Thyroid gland (tissue), 4 donors: ENCODE measurements around the gene SEC14L5. TPM values are rescaled to one million over a fixed set of nuclear protein-coding genes. Genes with fewer than 3 reads are reported as not detected.

Source experiments
- DNase-seq, 2 donors: peaks; one replicate each; pipeline ENCODE4 v3.0.0-alpha.2; 2019
- H3K27ac ChIP-seq, 3 donors: fragments of 200-600 bp; sonication (generic); 1 replicate in 2 of 3; 2 replicates in 1 of 3; pipeline ENCODE4 v1.5.1; 2016 to 2019; ENCODE audit warnings: mild to moderate bottlenecking in 1 of 3, moderate library complexity in 1 of 3
- H3K27me3 ChIP-seq: fragments of 200-600 bp; sonication (generic); one replicate; pipeline ENCODE4 v1.5.1; 2019
- H3K36me3 ChIP-seq, 2 donors: fragments of 200-600 bp; sonication (generic); one replicate each; pipeline ENCODE4 v1.5.1; 2016 to 2019
- H3K4me1 ChIP-seq, 2 donors: fragments of 200-600 bp; sonication (generic); one replicate each; pipeline ENCODE4 v1.5.1; 2017 to 2019
- H3K4me3 ChIP-seq, 3 donors: fragments of 200-600 bp; sonication (generic); replicated peaks in 1 of 3; 1 replicate in 2 of 3; 2 replicates in 1 of 3; pipeline ENCODE4 v1.5.1; 2016; ENCODE audit warnings: mild to moderate bottlenecking in 1 of 3
- H3K9me3 ChIP-seq: fragments of 200-600 bp; sonication (generic); one replicate; pipeline ENCODE4 v1.5.1; 2017
- CTCF ChIP-seq, 6 experiments: fragments of 200-600 bp in 3 of 6; fragments of 450-650 bp in 3 of 6; sonication (generic) in 3 of 6; IDR thresholded peaks; one replicate each; pipeline ENCODE4 v1.5.1; 2016 to 2019; ENCODE audit warnings: antibody characterized with exemption in 6 of 6, mild to moderate bottlenecking in 2 of 6, inconsistent platforms in 1 of 6, moderate library complexity in 1 of 6
- POLR2A ChIP-seq, 2 donors: fragments of 450-650 bp; IDR thresholded peaks; one replicate each; pipeline ENCODE4 v1.6.1; 2017; ENCODE audit warnings: antibody characterized with exemption in 2 of 2, mild to moderate bottlenecking in 2 of 2, moderate library complexity in 1 of 2
- WGBS, 2 donors: methylation state at CpG; one replicate each; pipeline ENCODE4 v1.1.5; 2017; 5-methylcytosine and 5-hydroxymethylcytosine counted together
- intact Hi-C: fragments of 100-400 bp; cut with DNase I; formaldehyde crosslinking; loops from one replicate; pipeline ENCODE4 v1.15.1; 2023
- total RNA-seq, 4 donors: library from RNA; depleted of rRNA; stranded (reverse); fragments of >200 nt; gene quantifications; one replicate each; pipeline ENCODE4 v1.2.3, GENCODE V29; 2016

Gene SEC14L5
- total RNA-seq, 4 donors from 2014 or later, result 0.11 to 0.33 (median 0.21) TPM

- WGBS, 2 donors, result 75 to 90% methylated on average over 2 of the region's 2 CpGs
- Histone ChIP-seq H3K4me1 (no peaks in the 10 kb centered on the region), H3K36me3 (no peaks in the 10 kb centered on the region), H3K27ac (no peak overlapping the region), H3K9me3 (no peaks in the 10 kb centered on the region), H3K4me3 (no peak overlapping the region), H3K27me3 (no peaks in the 10 kb centered on the region)
- no peak for DNase-seq
- no peak for TF ChIP-seq CTCF (IDR thresholded peaks at IDR 0.05)
- TF ChIP-seq POLR2A (IDR thresholded peaks at IDR 0.05), result no peak
- intact Hi-C loops, result no loop called here
These were observed 17.9 kb downstream of the SEC14L5 start for GRCh38 chr16:4976079-4976478.

- Histone ChIP-seq H3K9me3 (no peaks in the 10 kb centered on the region), H3K4me3 (no peak overlapping the region), H3K4me1 (no peaks in the 10 kb centered on the region), H3K27ac (no peak overlapping the region), H3K27me3 (no peaks in the 10 kb centered on the region), H3K36me3 (no peaks in the 10 kb centered on the region)
- no peak for DNase-seq
- intact Hi-C loops, result no loop called here
- WGBS, 2 donors, result 86 to 89% methylated on average over 4 to 5 of the region's 5 CpGs
- TF ChIP-seq POLR2A (IDR thresholded peaks at IDR 0.05) (no peak), CTCF (IDR thresholded peaks at IDR 0.05) (no peak)
These were observed 18.5 kb downstream of the SEC14L5 start for GRCh38 chr16:4976611-4977145.

- TF ChIP-seq CTCF (IDR thresholded peaks at IDR 0.05) (no peak), POLR2A (IDR thresholded peaks at IDR 0.05) (no peak)
- 77 to 85% methylated on average over 7 of the region's 7 CpGs for WGBS, 2 donors
- intact Hi-C loops, result no loop called here
- no peak overlapping the region for H3K27ac ChIP-seq
- no peaks in the 10 kb centered on the region for H3K9me3 ChIP-seq
- H3K36me3 ChIP-seq, result no peaks in the 10 kb centered on the region
- H3K4me1 ChIP-seq, result no peaks in the 10 kb centered on the region
- H3K4me3 ChIP-seq, result no peak overlapping the region
- DNase-seq, result no peak
- H3K27me3 ChIP-seq, result no peaks in the 10 kb centered on the region
These were observed 21.0 kb downstream of the SEC14L5 start for GRCh38 chr16:4979164-4979563.

- DNase-seq, result no peak
- Histone ChIP-seq H3K27me3 (no peaks in the 10 kb centered on the region), H3K9me3 (no peaks in the 10 kb centered on the region), H3K27ac (no peak overlapping the region), H3K36me3 (no peaks in the 10 kb centered on the region), H3K4me1 (no peaks in the 10 kb centered on the region), H3K4me3 (no peak overlapping the region)
- WGBS, 2 donors, result 76 to 86% methylated on average over 24 to 25 of the region's 25 CpGs
- intact Hi-C loops, result no loop called here
- TF ChIP-seq CTCF (IDR thresholded peaks at IDR 0.05), result no peak
- TF ChIP-seq POLR2A (IDR thresholded peaks at IDR 0.05), result no peak
These were observed 21.9 kb downstream of the SEC14L5 start for GRCh38 chr16:4979736-4980660.

- DNase-seq, result no peak
- Histone ChIP-seq H3K36me3 (no peaks in the 10 kb centered on the region), H3K4me3 (no peak overlapping the region), H3K4me1 (no peaks in the 10 kb centered on the region), H3K27me3 (no peaks in the 10 kb centered on the region), H3K27ac (no peak overlapping the region), H3K9me3 (no peaks in the 10 kb centered on the region)
- TF ChIP-seq POLR2A (IDR thresholded peaks at IDR 0.05), result no peak
- TF ChIP-seq CTCF (IDR thresholded peaks at IDR 0.05), result no peak
- WGBS, 2 donors, result 73 to 80% methylated on average over 10 of the region's 10 CpGs
- intact Hi-C loops, result no loop called here
These were observed 22.6 kb downstream of the SEC14L5 start for GRCh38 chr16:4980691-4981090.
